ENCODE results near the gene DNAL4.

DNAL4 gene

GRCh38 chr22:38740116-38740723 is 53.7 kb downstream of the DNAL4 start:
- DNase-seq (ENCODE audit: low spot score): no peak

- DNase-seq (ENCODE audit: low spot score): no peak
These were observed 54.5 kb downstream of the DNAL4 start for GRCh38 chr22:38739300-38740055.

GRCh38 chr22:38738475-38739070 is 55.4 kb downstream of the DNAL4 start:
- DNase-seq (ENCODE audit: low spot score): no peak

- DNase-seq (ENCODE audit: low spot score): no peak
These were observed 56.5 kb downstream of the DNAL4 start for GRCh38 chr22:38737302-38738060.

- no peak for DNase-seq (ENCODE audit: low spot score)
These were observed 57.7 kb downstream of the DNAL4 start for GRCh38 chr22:38736257-38736570.

GRCh38 chr22:38735465-38736256 is 58.3 kb downstream of the DNAL4 start:
- DNase-seq (ENCODE audit: low spot score): no peak

- DNase-seq (ENCODE audit: low spot score): no peak
These were observed 58.8 kb downstream of the DNAL4 start for GRCh38 chr22:38735126-38735464.

GRCh38 chr22:38734421-38735100 is 59.4 kb downstream of the DNAL4 start:
- DNase-seq (ENCODE audit: low spot score): no peak

GRCh38 chr22:38733724-38734381 is 60.1 kb downstream of the DNAL4 start:
- no peak for DNase-seq (ENCODE audit: low spot score)

- peak; percentile 59 for DNase-seq (ENCODE audit: low spot score)
These were observed 60.6 kb downstream of the DNAL4 start for GRCh38 chr22:38733329-38733723.

- no peak for DNase-seq (ENCODE audit: low spot score)
These were observed 61.6 kb downstream of the DNAL4 start for GRCh38 chr22:38732251-38732815.

- no peak for DNase-seq (ENCODE audit: low spot score)
These were observed 62.2 kb downstream of the DNAL4 start for GRCh38 chr22:38731703-38732161.

GRCh38 chr22:38730411-38730871 is 63.5 kb downstream of the DNAL4 start:
- DNase-seq (ENCODE audit: low spot score): no peak

GRCh38 chr22:38729946-38730345 is 64.0 kb downstream of the DNAL4 start:
- no peak for DNase-seq (ENCODE audit: low spot score)

- no peak for DNase-seq (ENCODE audit: low spot score)
These were observed 64.8 kb downstream of the DNAL4 start for GRCh38 chr22:38728871-38729796.

Data from NAMALWA (cell line).